ENCODE measurements around the gene CCDC33.
A peak's percentile ranks its signal among the peaks of the same experiment; 100 is the strongest.

CCDC33 gene

GRCh38 chr15:74373731-74374647, 137.9 kb downstream of the CCDC33 start (continued):
- no peak; the same call in 1 of the 2 replicates for TF ChIP-seq PRDM4 (tag by site-specific recombination; IDR thresholded peaks at IDR 0.05)
- peak; percentile 95 for TF ChIP-seq ZBTB20 (tag by site-specific recombination; IDR thresholded peaks at IDR 0.05)
- no peak for TF ChIP-seq ZNF658 (tag by site-specific recombination; IDR thresholded peaks at IDR 0.05)
- TF ChIP-seq ZNF580 (tag by site-specific recombination; IDR thresholded peaks at IDR 0.05), result 0 out of 2 replicates have a peak, but pooled peaks have one; percentile 39
- no peak for TF ChIP-seq ZNF169 (tag by site-specific recombination; IDR thresholded peaks at IDR 0.05)
- TF ChIP-seq KLF8 (tag by site-specific recombination; IDR thresholded peaks at IDR 0.05), result peak; percentile 50; the same call in 1 of the 2 replicates
- no peak for TF ChIP-seq ZNF639 (tag by site-specific recombination; IDR thresholded peaks at IDR 0.05)
- no peak for TF ChIP-seq ZNF138 (tag by site-specific recombination; IDR thresholded peaks at IDR 0.05; ENCODE audit: borderline replicate concordance)
- no peak for TF ChIP-seq ZNF585B (tag by site-specific recombination; IDR thresholded peaks at IDR 0.05)
- no peak for TF ChIP-seq ZNF521 (tag by site-specific recombination; IDR thresholded peaks at IDR 0.05)
- 0 out of 2 replicates have a peak, but pooled peaks have one; percentile 26 for TF ChIP-seq ZNF18 (tag by site-specific recombination; IDR thresholded peaks at IDR 0.05)
- no peak for TF ChIP-seq ZNF302 (tag by site-specific recombination; IDR thresholded peaks at IDR 0.05; ENCODE audit: low read depth)
- TF ChIP-seq GLIS1 (tag by site-specific recombination; IDR thresholded peaks at IDR 0.05), result peak; percentile 73
- peak; percentile 81 for TF ChIP-seq ZFP69B (tag by site-specific recombination; IDR thresholded peaks at IDR 0.05)
- peak; percentile 94 for TF ChIP-seq GLIS2 (tag by site-specific recombination; IDR thresholded peaks at IDR 0.05)
- peak; percentile 75 for TF ChIP-seq KLF9 (tag by site-specific recombination; IDR thresholded peaks at IDR 0.05; ENCODE audit: low read depth)
- TF ChIP-seq HOXC10 (CRISPR knock-in tag; IDR thresholded peaks at IDR 0.05), result no peak
- no peak for TF ChIP-seq HOXA7 (CRISPR knock-in tag; IDR thresholded peaks at IDR 0.05; ENCODE audit: borderline replicate concordance)
- peak; percentile 86 for TF ChIP-seq IKZF3 (tag by site-specific recombination; IDR thresholded peaks at IDR 0.05)
- peak; percentile 91 for TF ChIP-seq ZNF335 (tag by site-specific recombination; conservative IDR thresholded peaks at IDR 0.05)
- no peak for TF ChIP-seq MYNN (tag by site-specific recombination; IDR thresholded peaks at IDR 0.05; ENCODE audit: borderline replicate concordance)
- TF ChIP-seq SP7 (tag by site-specific recombination; IDR thresholded peaks at IDR 0.05), result peak; percentile 69
- peak; percentile 44; the same call in 1 of the 2 replicates for TF ChIP-seq KLF16 (tag by site-specific recombination; IDR thresholded peaks at IDR 0.05)
- no peak for TF ChIP-seq ZNF248 (tag by site-specific recombination; IDR thresholded peaks at IDR 0.05)
- peak; percentile 88; the same call in 1 of the 2 replicates for TF ChIP-seq ZNF561 (tag by site-specific recombination; IDR thresholded peaks at IDR 0.05; ENCODE audit: borderline replicate concordance)
- TF ChIP-seq ZNF341 (tag by site-specific recombination; IDR thresholded peaks at IDR 0.05; ENCODE audit: low read depth), result 0 out of 2 replicates have a peak, but pooled peaks have one; percentile 17
- no peak for TF ChIP-seq ZNF155 (tag by site-specific recombination; IDR thresholded peaks at IDR 0.05)
- TF ChIP-seq ZSCAN30 (tag by site-specific recombination; IDR thresholded peaks at IDR 0.05), result peak; percentile 76
- no peak for TF ChIP-seq ZNF513 (tag by site-specific recombination; IDR thresholded peaks at IDR 0.05)
- peak; percentile 57; the same call in 1 of the 2 replicates for TF ChIP-seq KLF17 (tag by site-specific recombination; IDR thresholded peaks at IDR 0.05)
- no peak for TF ChIP-seq ZBTB1 (tag by site-specific recombination; IDR thresholded peaks at IDR 0.05)
- no peak for TF ChIP-seq ZNF214 (tag by site-specific recombination; IDR thresholded peaks at IDR 0.05; ENCODE audit: borderline replicate concordance)
